Measurements from ENCODE around the gene ZFYVE21.

Gene ZFYVE21

GRCh38 chr14:103731916-103732867 is 16.6 kb downstream of the ZFYVE21 start:
- no peak for TF ChIP-seq CTCF (IDR thresholded peaks at IDR 0.05; ENCODE audit: extremely low read depth, missing control alignments)
- DNase-seq (ENCODE audit: low spot score), result no peak

GRCh38 chr14:103732868-103733620 is 17.4 kb downstream of the ZFYVE21 start:
- no peak for TF ChIP-seq CTCF (IDR thresholded peaks at IDR 0.05; ENCODE audit: extremely low read depth, missing control alignments)
- DNase-seq (ENCODE audit: low spot score), result no peak

GRCh38 chr14:103733651-103734050 is 18.0 kb downstream of the ZFYVE21 start:
- no peak for TF ChIP-seq CTCF (IDR thresholded peaks at IDR 0.05; ENCODE audit: extremely low read depth, missing control alignments)
- no peak for DNase-seq (ENCODE audit: low spot score)

- no peak for DNase-seq (ENCODE audit: low spot score)
- TF ChIP-seq CTCF (IDR thresholded peaks at IDR 0.05; ENCODE audit: extremely low read depth, missing control alignments), result no peak
These were observed 18.7 kb downstream of the ZFYVE21 start for GRCh38 chr14:103734081-103734888.

GRCh38 chr14:103735022-103735421 is 19.4 kb downstream of the ZFYVE21 start:
- no peak for DNase-seq (ENCODE audit: low spot score)
- TF ChIP-seq CTCF (IDR thresholded peaks at IDR 0.05; ENCODE audit: extremely low read depth, missing control alignments), result no peak

GRCh38 chr14:103735439-103735814 is 19.8 kb downstream of the ZFYVE21 start:
- TF ChIP-seq CTCF (IDR thresholded peaks at IDR 0.05; ENCODE audit: extremely low read depth, missing control alignments), result no peak
- no peak for DNase-seq (ENCODE audit: low spot score)

All from GM20000 (cell line).